HG03432 (cell line): Measurements from ENCODE around the gene EMILIN1.
A peak's percentile ranks its signal among the peaks of the same experiment; 100 is the strongest.
"Not testable (repeated sequence)": the region's sequence is repeated elsewhere in the genome, so short reads cannot be mapped to it uniquely, and the experiment has no call there.

Source experiments
- ATAC-seq: cut with Tn5 transposase; IDR thresholded peaks from one replicate; pipeline ENCODE4 v1.9.1; 2021; ENCODE audit warnings: mild to moderate bottlenecking, moderate library complexity; ENCODE audit not compliant: unreplicated experiment

The EMILIN1 gene

GRCh38 chr2:27053776-27054175, 24.6 kb upstream of the EMILIN1 start:
- no peak for ATAC-seq

- ATAC-seq, result no peak
Observed at GRCh38 chr2:27054721-27055120, 23.7 kb upstream of the EMILIN1 start.

DNA sequence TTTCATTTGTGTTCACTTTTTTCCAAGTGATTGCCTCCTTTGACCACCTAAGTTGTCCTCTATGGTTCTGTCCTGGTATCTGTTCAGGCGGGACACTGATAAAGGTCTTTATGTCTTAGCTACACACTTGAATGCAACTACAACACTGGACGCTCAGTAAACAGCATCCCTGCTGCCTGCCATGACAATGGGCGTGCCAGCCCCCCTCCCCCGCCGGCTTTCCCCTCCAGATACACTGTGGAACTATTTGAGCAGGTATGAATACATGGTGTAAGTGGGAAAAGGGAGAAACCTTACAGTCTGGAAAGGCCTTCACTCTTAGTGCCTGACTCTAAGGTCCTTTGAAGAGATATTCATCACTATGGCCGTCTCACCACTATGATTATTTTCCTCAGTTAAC, 21.2 kb upstream of the EMILIN1 start:
- ATAC-seq, result no peak

GRCh38 chr2:27058210-27058609, 20.2 kb upstream of the EMILIN1 start:
- no peak for ATAC-seq

GRCh38 chr2:27059141-27059820, 19.1 kb upstream of the EMILIN1 start:
- no peak for ATAC-seq

GRCh38 chr2:27060323-27060722, 18.1 kb upstream of the EMILIN1 start:
- ATAC-seq, result no peak

DNA sequence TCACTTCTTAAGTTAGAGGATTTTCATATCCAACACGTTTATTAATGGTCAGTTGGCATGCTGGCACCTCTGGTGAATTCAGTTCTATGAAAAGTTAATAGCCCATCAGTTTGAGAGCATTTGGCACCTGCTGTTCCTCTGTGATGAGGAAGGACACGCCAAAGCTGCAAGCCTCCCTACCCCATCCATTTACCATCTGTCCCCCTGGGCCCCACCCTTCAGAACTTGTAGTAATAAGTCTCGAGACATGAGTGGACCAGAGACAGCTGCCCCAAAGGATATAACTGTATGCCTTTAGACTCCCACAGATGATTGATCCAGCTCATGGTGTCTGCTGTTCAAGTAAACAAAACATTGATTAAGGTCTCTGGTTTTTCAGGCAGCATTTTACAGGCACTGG, 13.3 kb upstream of the EMILIN1 start:
- ATAC-seq, result no peak

DNA sequence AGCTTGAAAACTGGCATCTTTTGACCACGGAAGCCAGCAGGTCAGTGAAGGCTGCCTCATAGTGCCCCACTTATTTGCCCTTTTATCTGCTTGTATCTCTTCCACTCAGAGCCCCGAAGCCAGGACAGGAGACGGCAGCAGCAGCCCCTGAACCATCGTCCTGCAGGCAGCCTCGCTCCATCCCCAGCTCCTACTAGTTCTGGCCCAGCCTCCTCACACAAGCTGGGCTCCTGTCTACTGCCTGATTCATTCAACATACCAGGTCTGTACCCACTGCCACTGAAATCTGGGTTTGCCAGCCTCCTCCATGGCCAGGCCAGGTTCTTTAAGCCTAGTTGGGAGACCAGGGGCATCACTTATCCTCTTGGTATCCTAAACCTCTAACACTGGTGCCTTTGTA, 11.0 kb upstream of the EMILIN1 start:
- no peak for ATAC-seq

DNA sequence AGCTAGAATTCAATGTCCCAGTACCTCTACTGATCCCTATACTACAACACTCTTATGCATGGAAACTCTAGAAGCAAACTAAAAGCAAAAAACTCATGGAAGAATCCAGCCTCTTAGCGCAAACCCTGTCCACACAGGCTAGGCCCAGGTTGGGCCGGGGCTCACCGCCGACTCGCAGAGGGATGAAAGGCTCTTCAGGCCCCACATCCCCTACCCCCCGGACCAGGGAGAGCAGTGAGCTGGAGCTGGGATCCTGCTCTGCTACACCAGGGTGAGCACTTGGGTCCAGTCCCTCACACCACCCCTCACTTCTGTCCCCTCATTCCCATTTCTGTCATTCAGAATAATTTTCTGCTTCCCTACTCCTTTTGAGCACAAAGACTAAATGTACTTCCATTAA, 9.0 kb upstream of the EMILIN1 start:
- ATAC-seq, result no peak

- no peak for ATAC-seq
Observed at GRCh38 chr2:27069961-27070618, 8.3 kb upstream of the EMILIN1 start.

GRCh38 chr2:27070653-27071276, 7.7 kb upstream of the EMILIN1 start:
- peak; percentile 11 for ATAC-seq

DNA sequence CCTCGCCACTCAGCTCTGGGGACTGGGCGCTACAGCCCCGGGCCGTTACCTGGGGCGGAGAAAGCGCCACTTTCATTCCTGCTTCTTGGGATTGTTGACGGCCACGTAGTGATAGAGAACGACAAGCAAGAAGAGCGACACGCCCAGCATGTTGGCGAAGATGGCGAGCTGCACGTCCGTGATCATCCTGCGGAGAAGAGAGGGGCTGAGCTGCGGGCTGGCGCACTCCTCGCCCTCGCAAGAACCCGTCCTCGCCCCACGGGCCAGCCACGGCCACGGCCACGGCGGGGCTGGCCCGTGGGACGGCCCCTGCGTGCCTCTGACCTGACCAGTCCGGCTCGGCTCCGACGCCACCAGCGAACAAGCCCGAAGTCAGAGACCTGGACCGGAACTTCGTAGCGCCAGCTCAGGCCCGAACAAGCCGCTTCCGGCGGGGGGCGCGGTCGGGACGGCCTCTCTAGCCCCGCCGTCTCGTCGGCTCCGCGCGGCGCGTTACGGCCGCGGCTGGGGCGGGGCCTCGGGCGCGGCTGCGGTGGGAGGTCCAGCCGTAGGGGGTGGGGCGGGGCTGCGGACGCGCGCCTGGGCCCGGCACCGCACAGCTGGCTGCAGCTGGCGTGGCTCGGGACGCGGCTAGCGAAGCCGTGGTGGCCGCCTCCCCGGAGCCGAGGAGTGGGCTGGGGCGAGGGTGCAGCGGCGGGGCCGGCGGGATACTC, 7.0 kb upstream of the EMILIN1 start, which contains the start of gene OST4:
OST4 (minus strand) TSS at position 378 of the 713 bp plus-strand sequence.
- ATAC-seq, result peak; percentile 89

DNA sequence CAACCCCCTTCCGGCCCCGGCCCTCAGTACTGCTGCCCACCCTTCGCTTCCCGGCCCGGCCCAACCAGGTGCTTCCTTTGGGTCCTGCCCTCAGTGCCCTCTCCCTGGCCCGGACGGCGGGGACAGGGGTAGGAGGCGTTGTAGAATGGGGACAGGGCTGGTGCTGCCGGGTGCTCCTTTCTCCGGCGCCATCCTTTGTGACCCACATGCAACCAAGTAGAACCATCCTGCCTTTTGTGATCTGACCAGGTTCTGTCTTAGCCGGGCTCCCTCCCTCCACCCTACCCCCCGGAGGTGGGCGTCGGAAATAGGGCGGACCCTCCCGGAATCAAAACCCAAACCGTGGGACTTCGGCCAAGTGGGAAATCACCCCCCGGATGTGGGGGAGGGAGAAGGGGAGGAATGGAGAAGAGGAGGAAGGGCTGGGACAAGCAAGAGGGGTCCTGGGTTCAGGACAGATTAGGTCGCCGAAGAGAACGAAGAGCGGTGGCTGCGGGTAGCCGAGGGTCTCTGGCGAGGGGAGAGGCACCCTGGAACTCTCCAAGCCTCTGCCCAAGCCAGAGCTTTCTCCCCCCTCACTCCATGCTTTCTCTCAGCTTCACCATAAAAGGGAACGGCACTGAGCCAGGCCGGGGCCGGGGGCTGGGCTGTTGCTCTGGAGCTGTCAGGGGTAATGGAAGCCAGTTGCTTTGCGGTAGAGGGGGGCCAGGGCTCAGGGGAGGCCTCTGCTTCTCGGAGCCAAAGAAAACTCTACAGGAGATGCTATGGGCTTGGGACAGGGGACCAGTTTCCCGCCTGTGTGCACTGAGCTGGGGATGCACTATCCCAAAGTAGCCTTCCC, 6.2 kb upstream of the EMILIN1 start:
- ATAC-seq, result peak; percentile 31

DNA sequence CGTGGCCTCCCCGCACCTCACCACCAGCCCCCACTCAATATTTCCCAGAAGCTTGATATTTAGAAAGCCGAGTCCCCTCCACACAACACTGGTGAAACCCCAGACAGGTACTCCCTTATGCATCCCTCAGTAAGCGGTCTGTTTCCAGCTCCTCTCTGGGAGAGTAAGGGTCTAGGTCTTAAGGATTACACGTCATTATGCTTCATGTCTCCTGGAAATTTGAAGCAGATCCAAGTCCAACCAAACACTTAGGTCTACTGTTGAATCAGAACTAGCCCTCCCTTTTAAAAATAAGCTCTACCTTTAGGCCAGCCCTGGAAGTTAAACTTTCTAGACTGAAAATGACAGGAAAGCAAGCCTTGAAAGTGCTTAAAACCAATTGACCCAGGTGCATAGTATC, 5.5 kb upstream of the EMILIN1 start:
- ATAC-seq, result no peak

DNA sequence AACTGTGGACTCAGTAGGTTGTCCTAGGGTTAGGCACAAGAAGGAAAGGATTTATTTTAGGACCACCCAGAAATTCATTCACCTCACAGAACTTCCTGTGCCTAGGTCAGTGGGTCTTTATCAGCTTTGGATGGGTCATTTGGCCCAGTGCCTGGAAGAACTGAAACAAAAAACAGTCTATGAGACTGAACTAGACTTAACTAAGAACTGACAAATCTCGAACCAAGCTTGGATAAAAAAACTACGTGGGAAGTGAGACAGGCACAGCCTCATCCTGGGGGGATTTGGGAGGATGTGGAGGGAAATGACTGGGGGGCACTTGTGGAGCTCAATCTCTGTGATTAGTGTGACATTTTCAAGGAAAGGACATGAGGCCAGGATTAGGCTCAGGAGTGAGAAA, 4.6 kb upstream of the EMILIN1 start:
- no peak for ATAC-seq

- no peak for ATAC-seq
Observed at GRCh38 chr2:27074738-27075565, 3.5 kb upstream of the EMILIN1 start.

DNA sequence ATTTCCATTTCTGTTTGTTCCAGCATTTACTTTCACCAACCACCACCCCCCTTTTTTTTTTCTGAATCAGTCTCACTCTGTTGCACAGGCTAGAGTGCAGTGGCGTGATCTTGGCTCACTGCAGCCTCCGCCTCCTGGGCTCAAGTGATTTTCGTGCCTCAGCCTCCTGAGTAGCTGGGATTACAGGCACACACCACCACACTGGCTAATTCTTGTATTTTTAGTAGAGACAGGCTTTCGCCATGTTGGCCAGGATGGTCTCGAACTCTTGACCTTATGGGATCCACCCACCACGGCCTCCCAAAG, 2.9 kb upstream of the EMILIN1 start:
- not testable (repeated sequence) for ATAC-seq

- ATAC-seq, result no peak
Observed at GRCh38 chr2:27076323-27076722, 2.1 kb upstream of the EMILIN1 start.

DNA sequence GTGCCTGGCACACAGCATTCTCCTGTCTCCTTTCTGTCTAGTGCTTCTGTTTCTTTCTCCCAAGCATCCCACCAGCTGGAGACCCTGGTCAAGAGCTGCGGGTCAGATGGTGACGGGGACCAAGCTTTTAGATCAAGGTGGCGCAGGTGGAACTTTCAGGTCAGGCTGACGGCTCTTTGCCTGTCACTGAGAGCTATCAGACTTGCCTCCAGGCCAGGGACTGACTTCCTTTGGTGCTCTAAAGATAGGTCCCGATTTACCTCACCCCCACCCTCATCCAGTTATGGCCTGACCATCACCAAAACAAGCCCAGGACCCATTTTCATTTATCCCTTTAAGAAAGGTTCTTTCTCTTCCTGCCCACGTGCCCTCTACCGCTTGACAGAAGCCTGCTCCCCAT, 1.2 kb upstream of the EMILIN1 start:
- no peak for ATAC-seq
